ENCODE measurements around the gene TFDP2.

GRCh38 chr3:142118911-142119310, 30.4 kb downstream of the TFDP2 start:
- no peak for TF ChIP-seq CTCF (IDR thresholded peaks at IDR 0.05)
- no peak for TF ChIP-seq POLR2AphosphoS5 (IDR thresholded peaks at IDR 0.05)
- no peak for TF ChIP-seq POLR2A (IDR thresholded peaks at IDR 0.05)
- no peak for TF ChIP-seq EP300 (IDR thresholded peaks at IDR 0.05)
